ENCODE measurements around the gene ADAMTS5.

ADAMTS5 gene

DNA sequence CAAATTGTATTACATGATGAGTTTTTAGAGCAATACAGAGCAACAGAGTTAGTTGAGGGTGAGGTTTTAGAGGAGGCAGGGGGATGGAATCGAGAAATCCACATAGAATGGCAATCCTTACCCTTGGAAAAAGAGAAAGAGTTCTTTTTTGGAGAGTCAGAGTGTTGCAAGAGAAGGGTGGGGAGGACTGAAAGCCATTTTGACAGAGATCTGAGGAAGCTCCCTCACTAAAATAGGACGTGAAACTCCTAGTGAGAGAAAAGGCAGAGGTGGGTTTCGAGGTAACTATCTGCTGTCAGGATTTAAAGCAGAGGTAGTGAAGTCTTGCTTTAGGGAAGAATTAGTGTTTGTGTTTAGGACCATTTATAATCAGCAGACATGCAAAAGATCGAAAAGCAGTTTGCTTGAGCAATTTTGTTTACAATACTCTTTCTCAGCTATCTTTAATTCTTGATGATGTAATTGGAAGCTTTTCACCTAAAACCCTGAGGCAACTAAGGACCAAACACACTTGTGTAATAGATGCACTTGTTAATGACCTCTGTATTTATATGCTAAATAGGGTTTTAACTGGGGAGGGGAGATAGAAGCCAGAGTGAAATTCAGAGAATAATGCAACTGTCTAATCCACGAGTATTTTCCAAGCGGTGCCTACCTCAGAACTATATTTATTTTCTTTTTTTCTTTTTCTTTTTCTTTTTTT lies 20.0 kb downstream of the ADAMTS5 start:
- no peak for DNase-seq

DNA sequence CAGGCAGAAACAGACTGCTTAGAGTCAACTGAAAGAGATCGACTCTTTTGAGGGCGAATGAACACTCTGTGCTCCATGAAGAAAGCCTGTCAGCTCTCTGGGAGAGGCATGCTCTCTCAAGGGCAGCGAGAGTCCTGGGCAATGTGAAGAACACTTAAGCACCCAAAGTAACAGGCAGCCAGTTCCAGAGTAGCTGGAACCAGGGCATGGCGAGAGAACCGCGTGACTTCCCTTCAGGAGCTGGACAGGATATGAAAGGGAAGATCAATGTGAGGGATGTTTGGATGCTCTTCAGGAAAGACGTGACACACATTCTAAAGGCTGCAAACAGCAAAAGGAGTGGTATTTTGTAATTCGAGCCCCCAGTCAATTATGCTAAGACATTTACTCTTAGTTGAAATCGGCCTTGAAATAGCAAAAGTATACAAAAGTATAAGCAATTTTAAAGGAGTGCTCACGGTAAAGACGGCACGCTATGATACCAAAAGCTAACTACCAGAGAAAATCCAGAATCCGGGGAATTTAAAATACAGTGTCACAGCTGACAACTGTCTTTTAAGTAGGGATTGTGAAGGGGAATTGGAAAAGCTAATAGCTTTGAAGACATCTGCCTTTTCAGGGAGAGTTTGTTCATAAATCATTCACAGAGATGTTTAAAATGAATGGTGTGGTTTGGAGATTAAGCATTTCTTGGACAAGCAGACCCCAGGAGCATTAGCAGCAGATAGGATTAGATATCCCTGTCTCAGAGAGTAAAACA lies 20.8 kb downstream of the ADAMTS5 start:
- no peak for DNase-seq

DNA sequence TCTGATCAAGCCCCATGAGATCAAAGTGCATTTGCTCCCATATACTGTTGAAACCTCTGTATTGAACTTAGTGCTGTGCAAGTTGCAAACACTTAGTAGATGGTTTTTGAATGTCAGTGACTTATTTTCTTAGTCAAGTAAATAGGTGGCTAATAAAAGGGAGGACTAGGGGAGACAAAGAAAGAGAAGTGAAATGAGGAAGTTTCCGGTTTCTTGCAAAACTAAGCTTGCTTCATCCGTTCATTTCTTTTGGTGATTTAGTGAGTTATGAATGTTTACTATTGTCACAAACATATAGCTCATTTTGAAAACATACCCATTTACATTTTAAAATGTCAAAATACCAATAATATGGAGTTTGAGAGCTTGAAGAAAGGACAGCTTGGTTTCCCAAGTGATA lies 23.0 kb downstream of the ADAMTS5 start:
- DNase-seq, result no peak

DNA sequence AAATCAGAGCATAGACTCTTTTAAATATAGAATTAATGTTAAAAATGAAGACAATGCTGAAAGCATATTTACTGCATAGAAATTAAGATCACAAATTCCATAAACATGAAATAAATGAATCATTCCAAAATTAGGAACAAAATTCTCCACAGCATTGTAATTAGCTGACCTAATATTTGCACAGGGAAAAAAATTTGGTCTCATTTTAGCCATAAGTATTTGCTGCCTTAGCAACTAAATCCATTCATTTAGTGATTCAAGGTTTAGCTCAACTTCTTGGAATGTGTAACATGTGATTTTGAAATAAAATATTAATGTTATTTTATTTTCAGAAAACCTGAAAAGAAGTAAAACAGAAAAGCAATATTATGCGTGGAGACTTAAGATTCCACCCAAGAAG lies 25.5 kb downstream of the ADAMTS5 start:
- no peak for DNase-seq

DNA sequence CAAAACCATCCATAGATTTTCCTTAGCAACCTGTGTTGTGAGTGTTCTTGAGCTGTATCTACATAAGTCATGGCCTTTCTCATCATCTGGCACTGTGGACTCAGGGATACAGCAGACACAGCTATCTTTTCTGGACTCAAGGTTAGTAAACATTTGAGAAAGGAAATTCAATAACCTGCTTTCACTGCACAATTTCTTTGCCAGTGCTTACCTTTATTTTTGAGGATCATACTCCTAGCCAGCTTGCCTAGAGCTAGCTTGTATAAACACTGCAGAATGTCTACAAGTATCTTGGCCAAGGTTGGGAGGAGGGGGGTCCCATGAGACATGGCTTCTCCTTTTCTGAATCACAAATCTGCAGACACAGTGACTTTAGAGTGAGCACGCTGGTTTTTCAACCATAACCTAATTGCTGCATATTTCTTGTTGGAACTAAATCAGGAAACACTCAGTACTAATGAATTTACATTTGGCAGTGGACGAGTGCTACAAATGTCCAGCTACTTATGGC lies 27.2 kb downstream of the ADAMTS5 start:
- DNase-seq, result no peak

DNA sequence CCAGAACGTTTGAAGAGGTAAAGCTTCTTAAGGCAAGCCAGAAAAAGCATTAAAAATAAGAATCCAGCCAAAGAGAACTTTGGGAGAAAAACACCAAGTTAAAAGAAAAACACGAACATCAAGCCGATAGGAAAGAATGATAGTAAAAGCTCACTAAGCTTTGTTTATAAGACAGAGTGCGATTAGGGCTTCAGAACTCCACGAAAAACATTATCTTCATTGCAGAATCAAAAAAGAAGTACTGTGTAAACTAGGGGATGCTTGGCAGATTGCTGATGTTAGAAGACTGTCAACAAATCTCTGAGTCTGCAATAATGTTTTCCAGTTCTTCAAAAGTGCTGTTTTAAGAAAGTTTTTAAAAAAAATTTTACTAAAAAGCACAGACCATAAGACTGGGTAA lies 30.2 kb downstream of the ADAMTS5 start:
- no peak for DNase-seq

DNA sequence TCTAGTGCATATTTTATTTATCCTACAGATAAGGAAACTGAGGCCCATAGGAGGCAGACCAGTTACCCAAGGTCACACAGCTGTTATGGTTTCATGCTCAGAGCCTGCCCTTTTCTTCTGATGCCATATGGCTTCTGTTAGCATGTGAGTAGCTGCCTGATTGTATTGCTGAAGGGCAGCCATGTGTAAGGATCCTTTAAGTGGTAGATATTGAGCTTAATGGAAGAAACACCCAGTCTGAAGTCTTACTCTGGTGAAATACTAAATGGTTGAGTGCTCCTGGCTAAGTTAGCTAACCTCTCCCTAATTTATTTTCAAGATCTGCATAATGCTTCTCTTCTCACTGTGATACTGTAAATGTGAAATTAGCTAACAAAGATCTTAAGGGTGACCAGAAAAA lies 30.9 kb downstream of the ADAMTS5 start:
- DNase-seq, result no peak

DNA sequence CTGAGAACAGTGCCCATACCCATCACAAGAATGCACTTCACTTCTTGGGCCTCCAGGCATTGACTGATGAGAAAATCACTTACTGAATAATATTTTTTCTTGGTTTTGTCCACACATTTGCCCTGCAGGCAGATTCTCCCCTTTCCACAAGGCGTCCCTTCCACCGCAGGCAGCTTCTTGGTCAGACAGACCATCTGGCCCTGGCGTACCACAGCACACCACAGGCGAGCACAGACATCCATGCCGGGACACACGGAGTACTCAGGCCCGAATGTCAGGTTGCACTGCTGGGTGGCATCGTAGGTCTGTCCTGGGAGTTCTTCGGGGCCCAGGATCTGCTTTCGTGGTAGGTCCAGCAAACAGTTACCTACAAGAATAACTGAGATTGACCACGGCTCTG lies 32.5 kb downstream of the ADAMTS5 start:
- DNase-seq, result no peak

DNA sequence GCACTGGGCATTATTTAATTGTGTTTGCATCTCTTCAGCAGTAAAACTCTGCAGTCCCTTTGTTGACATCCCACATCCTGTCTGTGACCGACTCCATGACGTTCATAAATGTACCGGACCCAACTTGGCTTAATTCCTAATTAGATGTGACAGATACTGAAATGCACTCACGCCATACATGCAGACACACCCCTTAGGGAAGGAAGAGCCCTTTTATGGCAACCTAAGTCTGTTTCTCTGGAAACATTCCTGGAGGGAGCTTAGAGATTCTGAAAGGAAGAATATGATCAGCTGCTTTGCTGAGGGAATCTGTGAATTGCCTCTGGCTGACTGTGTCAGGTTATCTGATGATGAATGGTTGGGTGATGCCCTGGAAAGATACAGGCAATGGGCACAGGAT lies 33.4 kb downstream of the ADAMTS5 start:
- no peak for DNase-seq

DNA sequence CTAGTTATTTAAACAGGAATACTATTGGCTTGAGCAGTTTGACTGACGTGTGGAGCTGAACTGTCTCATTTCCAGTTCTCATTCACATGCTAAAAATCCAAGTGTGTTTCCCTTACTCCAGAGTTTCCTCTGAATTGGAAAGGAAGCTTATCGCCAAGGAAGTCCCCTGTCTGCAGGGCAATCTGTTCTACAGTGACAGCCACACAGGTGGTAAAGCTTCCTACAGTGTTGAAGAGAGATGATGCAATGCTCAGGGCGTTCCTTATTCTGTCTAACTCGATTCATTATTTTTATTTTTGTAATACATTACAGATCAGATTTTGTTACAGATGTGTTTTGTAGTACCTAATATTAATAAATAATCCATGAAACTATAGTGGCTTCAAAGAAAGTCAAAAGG lies 41.3 kb downstream of the ADAMTS5 start:
- no peak for DNase-seq

DNA sequence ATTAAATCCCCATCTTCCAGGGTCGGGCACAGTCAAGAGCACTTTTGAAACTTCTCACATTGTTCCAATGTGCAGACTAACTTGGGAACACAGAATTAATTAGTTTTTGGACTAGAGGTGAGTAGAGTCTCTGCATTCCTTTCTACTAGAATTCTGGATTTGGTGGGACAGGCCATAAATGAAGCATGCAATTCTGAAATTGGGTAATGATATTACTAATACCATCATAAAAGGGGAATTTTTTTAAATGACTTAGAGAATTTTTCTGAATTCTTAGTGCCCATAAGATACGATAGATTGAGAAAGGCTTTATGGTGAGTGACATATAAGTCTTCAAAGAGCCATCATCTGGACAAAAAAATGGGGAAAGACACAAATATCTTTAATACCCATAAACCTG lies 41.8 kb downstream of the ADAMTS5 start:
- no peak for DNase-seq

DNA sequence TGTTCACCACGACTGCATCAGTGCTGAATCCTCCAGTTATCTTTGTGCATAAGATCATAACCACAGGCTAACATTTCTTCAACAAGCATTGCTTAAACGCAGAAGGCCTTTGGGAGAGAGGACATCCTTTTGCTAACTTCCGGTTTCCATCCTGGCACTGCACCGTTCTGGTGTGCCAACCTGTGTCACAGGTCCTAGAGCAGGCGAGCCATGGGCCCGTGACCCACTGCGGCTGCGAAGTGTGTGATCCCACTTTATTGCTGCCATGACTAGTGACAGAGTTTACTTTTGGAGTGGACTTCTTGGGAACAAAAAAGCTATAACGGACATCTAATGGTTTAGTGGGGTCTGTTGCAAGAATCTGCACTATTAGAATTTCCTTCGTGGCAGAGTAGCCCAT lies 42.9 kb downstream of the ADAMTS5 start:
- no peak for DNase-seq

DNA sequence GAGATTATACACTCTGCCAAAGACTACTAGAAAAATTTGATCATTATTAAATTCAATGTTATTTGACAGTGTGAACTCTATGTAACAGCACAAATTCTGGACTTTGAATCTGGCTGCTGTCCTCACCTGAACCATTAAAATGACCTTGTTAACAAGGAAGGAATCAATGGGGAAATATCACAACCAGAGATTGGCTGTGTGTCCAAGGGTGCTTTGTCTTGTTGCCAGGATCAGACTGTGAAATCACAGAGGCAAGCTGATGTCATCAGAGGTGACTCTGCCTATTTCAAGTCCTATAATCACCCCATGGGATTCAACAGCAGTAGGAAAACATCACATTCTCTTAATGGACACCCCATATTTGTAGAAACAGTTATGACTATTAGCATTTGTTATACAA lies 46.8 kb downstream of the ADAMTS5 start:
- no peak for DNase-seq

DNA sequence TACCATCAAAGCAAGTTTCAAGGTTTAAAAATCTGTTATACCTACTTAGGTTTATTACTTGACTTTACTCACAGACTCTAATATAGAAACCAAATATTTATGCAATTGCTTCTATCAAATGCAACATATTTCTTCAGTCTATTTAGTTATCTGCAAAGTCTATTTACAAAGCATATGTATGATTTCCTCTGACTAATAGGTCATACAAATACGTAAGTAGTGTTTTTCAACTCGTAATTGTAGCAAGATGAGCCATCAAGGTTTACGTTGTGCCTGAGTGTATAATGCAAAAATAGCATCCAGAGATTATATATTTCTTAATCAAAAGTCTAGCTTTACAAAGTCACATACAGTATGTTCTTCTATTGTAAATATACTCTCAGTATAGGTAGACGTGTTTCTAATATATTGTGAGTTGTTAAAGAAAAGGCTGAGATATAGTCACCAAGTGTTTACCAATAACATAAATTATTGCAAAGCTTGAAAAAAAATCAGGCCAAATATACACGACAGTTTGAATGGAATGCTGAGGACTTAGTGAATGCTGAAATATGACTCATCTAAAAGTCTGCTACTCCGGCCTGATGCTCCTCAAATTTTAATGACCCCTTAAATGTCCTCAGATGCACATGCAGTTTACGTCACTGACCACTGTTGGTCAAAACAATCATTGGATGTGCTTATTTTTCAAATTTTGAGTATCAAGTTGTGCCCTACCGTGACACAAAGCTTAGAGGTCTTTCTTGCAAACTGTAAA lies 48.4 kb downstream of the ADAMTS5 start:
- DNase-seq, result no peak

DNA sequence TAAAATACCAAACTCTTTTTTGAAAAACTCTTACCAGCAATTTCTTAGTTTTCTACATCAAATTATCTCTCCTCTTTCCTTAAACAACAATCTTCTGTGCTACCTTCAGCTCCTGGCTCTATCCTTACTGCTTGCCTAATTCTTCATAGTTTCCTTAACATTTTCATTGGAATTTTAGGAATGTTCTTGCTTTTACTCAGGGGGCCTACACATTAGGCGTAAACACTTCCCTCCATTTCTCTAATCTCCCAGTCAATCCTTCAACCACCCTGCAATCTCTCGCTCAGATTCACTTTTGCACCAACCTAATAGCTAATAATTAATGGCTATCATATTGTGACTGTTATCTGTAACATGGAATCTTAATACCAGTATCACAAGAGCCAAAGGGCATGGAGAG lies 50.1 kb downstream of the ADAMTS5 start:
- DNase-seq, result no peak

DNA sequence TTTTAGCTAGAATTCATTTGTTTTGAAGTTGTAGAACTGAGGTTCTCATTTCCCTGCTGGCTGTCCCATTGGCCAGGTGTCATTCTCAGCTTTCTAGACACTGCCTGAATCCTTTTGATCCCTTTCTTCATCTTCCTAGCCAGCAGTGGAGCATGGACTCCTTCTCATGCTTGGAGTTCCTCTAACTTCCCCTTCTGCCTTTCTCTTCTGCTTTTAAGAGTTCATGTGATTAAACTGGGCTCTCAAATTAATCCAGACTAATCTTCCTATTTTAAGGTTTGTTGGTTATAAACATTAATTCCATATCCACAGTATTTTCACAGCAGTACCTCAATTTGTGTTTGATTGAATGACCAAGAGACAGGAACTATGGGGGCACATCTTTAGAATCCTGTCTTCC lies 52.3 kb downstream of the ADAMTS5 start:
- no peak for DNase-seq

DNA sequence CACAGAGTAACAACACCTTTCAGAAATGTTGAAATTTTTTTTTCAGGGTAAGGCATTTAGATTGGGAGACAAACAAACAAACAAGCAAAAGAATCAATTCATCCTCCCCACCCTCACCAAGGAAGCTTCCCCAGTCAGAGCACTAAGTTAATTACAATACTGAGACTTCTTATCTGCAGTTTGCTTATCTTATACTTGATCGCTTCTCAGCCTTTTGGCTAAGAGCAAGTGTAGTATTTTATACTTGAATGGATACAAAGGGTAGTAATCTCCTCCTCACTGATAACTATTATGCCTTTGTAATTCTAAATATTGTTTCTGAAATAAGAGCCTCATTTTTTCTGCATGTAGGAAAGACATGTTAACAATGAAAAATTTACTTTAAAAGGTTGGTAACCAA lies 54.4 kb downstream of the ADAMTS5 start:
- DNase-seq, result no peak

DNA sequence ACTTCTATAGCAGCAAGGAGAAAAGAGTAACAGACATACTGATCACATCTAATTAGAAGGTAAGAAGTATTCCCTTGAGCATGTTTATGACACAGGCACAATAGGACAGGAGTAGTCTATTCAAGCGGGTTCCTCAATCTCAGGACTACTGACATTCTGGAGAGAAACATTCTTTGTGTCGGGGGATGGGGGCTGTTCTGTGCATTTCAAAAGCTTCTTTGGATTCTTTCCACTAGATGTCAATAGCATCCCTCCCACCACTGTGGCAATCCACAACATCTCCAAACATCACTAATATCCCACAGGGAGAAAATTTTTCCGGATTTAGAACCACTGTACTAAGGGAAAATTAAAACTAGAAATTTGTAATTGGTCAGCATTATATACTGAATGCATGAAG lies 56.9 kb downstream of the ADAMTS5 start:
- no peak for DNase-seq

DNA sequence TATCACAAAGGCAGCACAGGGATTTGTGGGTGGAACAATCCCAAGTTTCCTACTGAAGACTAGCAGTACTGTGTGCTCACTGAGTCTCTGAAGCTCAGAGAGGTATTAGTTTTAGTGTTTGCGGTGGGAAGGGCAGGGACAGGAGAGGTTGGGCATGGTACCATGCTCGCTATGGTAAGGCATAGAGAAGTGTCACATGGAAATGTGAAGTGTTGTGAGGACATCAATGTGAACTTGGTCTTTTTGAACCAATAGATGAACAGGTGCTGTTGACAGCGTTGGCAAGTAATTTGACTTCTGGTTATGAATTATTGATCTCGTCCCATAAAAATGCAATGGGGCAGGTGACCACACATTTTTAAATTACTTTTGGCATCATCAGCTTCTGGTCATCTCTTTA lies 65.9 kb downstream of the ADAMTS5 start:
- DNase-seq, result no peak

DNA sequence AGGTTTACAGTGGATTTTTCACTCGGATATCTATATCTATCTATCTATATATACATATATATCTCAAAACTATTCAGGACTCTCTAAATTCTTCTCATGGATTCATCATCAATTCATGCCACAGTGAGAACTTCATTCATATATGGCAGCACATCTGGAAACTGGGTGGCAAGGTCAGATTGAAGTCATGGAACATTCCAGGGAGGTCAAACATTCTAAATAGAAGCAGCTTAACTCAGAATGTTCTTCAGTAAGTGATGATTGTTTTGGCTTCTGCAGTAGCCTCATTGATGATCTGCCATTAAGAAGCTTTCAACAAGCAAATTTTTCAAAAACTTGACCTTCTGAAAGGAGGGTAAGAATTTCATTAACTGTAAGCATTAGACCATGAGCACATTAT lies 74.7 kb downstream of the ADAMTS5 start:
- DNase-seq, result no peak

DNA sequence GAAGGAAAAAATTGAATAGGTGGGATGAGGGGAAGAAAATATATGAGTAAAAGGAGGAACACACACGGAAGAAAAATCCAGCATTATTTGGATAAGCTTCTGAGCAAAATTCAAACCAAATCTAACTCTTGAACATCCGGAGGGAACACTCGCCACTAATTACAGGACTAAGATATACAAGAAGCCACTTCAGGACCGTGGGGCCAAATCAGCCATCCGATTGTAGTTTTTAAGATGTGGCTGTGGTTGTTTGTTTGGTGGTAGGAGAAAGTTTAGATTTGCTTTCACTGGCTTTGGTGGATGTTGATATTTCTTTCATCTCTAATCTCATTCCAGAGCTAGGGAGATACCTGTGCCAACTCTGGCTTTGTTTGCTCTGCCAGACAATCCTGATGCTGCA lies 78.0 kb downstream of the ADAMTS5 start:
- no peak for DNase-seq

DNA sequence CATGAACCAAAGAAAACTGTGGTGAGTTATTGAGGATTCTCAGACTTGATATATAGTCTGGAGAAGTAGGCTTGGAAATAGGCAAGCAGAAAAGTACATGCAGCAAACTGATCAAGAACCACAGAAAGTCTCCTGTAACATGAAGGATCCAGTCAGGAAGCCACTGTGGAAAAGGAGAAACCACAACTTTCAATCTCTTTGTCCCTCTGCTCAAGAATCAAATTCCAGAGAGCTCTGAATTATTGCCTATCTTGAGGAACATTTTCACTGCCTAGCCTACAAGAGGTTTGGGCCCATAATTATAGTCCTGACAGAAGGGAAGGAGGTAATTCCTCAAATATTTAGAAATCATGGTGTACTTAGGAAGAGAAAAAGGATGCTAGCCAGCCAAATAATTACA lies 78.6 kb downstream of the ADAMTS5 start:
- DNase-seq, result no peak

DNA sequence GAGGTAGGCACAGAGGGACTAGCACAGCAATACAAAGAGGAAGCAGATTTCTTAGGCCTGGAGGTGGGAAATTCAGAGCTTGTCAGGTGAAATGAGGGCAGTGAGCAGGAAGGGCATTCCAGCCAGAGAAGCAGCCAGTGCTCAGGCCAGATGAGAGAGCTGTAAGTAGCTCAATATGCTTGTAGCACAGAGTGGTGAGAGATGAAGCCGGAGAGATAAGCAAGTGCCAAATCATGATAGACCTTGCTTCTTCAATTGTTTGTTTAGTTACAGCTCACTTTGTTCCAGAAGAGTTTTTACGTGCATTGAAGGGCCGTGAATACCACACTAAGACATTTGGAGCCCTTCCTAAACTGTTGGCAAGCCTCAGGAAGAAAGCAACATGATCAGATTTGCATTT lies 79.6 kb downstream of the ADAMTS5 start:
- DNase-seq, result no peak

DNA sequence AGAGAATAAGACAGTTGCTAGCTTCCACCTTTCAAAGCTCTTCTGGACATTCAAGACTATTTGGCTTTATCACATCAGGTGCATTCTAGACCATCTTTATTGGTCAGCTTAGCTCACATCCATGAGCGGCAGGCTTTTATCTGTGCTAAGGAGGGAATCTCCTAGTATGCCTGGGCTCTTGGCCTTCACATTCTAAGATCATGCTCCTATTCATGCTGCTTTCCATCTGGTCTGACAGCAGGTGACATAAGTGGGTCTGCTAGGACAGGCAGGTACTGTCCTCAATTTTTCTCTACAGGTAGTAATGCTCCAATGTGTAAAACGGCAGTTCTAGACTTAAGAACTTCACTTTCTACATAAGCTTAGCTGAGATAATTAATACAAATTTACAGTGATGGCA lies 82.5 kb downstream of the ADAMTS5 start:
- DNase-seq, result no peak
